Stimulated activated CD8-positive, alpha-beta memory T cell treated with anti-CD3 and anti-CD28 coated beads, Interleukin-2, amount 100 ng/mL, for 1 hour (primary cell): Measurements from ENCODE around the gene THEM4.
"Not testable (repeated sequence)": the region's sequence is repeated elsewhere in the genome, so short reads cannot be mapped to it uniquely, and the experiment has no call there.

ENCODE experiments used
- DNase-seq, 2 donors: peaks; one replicate each; pipeline ENCODE4 v3.0.0-alpha.2; 2020; ENCODE audit warnings: low read depth in 2 of 2

THEM4 gene

DNA sequence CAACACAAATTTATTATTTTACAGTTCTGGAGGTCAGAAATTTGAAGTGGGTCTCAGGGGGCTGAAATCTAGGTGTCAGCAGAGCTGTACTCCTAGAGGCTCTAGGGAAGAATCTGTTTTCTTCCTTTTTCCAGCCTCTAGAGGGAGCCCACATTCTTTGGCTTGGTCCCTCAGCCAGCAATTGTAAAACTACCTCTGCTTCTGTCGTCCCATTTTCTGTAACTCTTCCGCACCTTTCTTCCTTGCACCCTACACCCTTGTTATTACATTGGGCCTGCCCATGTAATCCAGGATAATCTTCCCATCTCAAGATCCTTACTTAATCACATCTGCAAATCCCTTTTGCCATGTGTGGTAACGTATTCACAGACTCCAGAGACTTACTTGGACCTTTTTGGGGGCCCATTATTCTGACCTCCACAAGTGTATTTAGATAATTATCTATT lies 24.8 kb upstream of the THEM4 start:
- no peak for DNase-seq

DNA sequence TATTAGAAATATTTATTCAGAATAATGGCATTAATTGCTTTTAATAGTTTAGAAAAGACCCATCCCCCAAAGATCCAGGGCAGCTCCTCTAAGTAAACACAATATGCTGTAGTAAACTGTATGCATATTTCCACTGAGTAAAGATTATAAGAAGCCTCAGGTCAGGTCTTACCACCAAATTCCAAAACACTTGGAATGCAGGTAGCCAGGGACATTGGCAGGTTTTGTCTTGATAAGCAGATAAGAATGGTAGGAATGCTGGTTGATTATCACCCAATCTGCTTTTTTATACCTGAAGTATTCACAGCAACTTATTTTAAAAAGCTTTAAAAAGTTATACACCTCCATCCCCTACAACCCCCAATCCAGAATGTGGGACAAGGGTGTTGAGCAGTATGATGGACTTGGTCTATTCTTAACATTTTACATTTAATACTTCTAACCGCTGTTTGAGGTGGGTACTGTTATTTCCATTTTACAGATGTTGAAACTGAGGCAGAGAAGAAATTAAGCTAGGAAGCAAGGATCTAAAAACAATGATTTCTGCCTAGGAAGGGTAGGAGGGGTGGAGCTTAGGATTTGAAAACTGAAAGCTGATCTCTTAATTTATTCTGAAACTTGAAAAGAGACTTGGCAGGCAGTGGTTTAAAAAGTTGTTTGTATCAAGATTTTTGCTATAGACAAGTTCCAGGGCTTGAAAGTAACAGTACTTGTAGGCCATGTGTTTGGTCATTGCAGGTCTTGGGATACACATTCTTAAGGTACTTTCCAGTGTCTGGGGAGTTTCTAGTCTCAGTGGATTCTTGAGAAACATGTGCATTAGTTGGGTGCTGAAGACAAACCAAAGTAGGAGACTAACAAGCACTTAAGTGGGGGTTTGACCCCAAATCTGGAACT lies 15.6 kb upstream of the THEM4 start:
- DNase-seq: no peak

DNA sequence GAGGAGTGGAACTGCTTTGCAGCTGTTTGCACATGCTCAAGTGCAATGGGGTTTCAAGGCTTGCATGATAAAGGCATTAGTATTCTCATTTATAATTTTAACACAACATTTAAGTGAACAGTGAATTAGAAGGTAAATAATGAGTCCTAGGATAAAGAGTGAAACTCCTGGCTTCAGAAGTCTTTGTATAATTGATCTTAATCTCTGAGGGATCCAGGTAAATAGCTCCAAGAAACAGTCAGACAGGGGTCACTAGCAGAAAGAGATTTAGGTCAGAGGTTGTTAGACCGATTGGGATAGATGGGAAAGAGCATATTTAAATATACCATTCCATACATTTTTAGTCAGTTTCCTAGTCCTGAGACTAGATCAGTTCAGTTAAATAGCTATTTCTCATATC lies 14.1 kb upstream of the THEM4 start:
- no peak for DNase-seq

DNA sequence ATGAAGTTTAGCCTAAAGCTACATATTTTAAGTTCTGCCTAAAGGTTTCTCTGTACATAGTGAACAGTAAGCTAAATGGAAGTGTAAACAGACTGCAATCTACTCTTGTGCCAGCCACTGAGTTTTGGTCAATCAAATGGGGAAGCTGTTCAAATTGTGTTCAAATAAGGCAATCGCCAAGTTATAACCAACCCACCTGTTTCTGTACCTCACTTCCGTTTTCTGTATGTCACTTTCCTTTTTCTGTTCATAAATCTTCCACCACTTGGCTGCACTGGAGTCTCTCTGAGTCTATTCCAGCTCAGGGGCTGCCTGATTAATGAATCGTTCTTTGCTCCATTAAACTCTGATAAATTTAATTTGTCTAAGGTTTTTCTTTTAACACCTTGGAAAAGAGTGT lies 10.8 kb upstream of the THEM4 start:
- DNase-seq: no peak

DNA sequence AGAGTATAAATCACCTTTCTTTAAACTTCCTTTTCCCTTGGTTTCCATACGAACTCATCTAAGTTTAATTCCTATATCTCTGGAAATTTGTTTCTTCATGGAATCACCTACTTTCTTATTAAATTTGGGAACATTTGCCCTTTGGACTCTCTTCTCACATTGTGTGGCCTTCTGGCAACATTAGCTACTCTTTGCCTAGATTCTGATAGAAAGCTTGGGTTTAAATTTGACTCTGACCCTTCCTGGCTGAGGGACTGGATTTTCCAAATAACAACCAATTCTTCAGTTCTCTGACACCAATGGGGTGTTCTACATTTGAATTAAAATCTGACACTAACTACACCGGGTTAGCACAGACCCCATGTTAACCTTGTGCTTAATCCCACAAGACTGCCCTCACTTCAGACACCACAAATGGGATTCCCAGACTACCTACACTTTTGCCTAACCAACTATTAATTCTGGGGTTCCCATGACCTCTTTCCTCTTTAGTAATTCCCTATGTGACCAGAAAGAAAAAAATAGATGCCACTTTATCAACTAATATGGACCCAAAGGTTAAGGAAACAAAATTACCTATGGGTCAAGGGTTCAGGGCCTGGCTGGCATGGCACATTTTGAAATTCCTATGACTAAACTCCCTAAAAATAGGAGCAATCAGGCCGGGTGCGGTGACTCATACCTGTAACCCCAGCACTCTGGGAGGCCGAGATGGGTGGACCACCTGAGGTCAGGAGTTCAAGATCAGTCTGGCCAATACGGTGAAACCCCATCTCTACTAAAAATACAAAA lies 9.7 kb upstream of the THEM4 start:
- no peak for DNase-seq

DNA sequence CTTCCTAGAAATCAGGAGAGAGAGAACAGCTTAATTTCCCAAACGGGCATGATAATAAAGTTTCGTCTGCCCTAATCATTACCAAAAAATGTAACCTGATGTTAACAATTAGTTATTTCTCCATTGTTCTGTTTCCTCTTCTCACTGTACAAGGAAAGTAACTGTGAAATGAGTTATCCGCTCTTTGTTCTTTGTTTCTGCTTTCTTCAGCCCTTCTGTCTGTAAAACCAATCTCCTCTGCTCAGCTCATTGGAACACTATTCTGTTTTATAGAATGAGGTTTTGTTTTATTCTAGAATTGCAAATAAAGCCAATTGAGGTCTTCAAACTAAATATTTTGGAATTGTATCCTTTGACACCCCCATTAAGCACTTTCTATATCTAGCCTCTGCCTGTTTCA lies 8.8 kb upstream of the THEM4 start:
- DNase-seq: no peak

DNA sequence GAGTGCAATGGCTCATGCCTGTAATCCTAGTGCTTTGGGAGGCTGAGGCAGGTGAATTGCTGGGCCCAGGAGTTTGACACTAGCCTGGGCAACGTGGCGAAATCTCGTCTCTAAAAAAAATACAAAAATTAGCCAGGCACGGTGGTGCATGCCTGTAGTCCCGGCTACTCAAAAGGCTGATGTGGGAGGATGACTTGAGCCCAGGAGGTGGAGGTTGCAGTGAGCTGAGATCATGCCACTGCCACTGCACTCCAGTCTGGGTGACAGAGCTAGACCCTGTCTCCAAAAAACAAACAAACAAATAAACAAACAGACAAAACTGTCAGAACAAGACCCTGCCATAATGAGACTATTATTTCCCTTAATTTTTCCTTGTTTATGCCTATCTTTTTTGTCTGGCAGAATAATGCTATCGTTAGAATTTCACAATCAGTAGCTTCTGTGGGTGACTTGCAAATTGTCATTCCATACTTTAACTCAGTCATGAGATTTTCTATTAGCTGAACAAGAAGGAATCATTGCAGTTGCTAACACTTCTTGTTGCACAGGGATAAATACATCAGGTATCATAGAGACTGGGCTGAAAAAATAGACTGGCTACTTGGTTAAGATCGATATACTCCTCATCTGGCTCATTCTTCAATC lies 7.5 kb upstream of the THEM4 start:
- no peak for DNase-seq

DNA sequence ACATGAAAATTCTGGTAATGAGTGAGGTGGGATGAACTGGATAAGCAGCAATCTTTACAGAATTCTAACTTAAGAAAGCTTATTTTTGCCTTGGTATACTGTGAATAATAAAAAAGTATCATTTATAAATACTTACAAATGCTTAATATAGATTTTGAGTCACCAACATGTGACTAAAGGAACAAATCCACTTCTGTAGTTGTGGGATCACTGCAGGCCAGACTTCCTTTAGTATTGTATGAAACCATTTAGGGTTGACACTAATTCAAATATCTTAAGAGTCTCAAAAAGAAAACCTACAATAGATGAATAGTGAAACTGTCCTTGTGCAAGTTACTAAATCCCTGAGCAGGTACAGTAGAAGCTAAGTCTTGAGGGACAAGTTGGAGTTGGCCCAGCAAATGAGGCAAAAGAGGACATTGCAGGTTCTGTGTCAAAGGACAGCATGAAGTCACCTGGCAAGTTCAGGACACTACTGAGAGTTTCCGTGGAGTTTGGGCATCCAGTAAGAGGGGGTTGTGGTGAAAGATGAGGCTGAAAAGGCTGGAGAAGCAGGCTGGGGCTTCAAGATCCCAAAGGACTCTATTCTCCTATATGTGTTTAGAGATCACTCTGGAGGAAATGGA lies 5.9 kb upstream of the THEM4 start:
- no peak for DNase-seq

DNA sequence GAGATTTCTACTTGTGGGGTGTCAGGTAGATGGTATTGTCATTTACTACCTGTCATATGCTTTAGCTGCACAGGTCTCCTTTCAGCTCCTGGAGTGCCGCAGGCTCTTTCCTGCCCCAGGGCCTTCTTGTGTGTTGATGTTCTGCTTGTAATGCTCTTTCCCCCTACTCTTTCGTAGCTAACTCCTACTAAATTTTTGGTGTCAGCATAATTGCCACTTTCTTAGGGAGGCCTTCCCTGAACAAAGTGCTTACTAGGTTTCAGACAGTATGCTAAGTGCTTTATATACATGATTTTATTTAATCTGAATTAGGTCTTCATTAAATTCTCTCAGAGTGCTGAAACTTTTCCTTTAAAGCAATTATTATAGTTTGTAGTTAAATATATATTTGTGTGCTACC lies 4.8 kb upstream of the THEM4 start:
- no peak for DNase-seq

DNA sequence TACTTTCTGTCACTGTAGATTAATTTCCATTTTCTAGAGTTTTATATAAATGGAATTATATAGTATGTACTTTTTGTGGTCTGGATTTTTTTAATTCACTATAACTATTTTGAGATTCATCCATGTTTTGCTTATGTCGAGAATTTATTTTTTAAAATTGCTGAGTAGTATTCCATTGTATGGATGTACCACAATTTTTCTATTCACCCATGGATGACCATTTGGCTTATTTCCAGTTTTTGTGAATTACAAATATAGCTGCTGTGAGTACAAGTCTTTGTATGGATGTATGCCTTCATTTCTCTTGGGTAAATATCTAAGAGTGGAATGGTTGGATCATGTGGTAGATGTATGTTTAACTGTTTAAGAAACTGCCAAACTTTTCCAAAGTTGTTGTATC lies 3.7 kb upstream of the THEM4 start:
- DNase-seq: no peak

DNA sequence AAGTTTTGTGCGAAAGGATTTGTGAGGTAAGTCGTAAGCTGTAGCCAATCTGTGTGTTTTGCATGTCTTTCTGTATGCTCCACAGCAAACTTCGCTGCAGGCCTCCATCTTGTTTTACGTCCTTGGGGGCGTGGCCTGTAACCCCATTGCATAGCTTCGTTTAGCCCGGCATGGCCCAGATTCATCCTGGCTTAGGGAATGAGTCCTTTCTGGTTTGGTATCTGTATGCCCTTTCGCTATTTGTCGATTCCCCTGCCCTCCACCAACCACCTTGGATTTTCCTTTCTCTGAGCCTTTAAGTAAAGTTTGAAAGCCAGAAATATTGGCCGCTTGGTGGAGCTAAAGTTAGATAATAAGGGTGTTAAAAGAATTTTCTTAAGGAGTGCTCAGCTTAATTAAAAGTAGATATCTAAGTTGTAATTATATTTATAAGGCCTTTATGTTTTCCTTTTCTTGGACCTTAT lies 1.1 kb downstream of the THEM4 start:
- no peak for DNase-seq

DNA sequence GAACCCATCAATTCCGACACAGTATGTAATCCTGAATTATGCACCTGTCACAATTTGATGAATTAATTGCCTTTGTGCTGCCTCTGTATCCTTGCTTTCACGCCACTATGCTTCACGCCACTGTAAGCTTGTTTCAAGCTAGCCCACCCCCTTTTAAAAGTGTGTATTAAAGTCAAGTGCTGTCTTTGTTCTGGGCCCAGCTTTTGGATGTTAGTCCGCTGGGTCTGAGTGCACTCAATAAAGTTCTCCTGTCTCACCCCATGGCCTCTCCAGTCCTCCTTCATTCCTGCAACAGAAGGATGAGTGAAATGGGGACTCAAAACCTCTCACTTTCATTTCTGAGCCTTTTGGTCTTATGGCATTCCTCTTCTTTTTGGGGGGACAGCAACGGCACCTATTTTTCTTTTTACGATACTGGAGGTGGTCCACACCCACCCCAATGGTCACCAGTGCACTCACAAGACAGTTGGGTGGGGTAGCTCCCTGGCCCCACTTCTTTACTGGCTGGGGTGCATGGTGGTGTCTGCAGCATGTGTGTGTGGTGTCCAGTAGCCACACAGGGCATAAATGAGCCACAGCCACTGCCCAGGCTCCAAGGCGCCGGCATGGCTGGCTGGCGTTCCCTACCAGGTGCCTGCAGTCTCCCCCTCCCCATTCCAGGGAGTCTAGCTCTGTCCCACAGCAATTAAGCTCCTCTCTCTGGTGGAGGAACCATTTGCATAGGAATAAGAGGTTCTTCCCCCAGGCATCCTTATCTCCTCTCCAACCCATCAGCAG lies 1.8 kb downstream of the THEM4 start:
- DNase-seq: no peak

DNA sequence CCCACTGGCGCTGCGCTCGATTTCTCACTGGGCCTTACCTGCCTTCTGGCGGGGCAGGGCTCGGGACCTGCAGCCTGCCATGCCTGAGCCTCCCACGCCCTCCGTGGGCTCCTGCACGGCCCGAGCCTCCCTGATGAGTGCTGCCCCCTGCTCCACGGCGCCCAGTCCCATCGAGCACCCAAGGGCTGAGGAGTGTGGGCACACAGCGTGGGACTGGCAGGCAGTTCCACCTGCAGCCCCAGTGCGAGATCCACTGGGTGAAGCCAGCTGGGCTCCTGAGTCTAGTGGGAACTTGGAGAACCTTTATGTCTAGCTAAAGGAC lies 3.0 kb downstream of the THEM4 start:
- DNase-seq: not testable (repeated sequence)

DNA sequence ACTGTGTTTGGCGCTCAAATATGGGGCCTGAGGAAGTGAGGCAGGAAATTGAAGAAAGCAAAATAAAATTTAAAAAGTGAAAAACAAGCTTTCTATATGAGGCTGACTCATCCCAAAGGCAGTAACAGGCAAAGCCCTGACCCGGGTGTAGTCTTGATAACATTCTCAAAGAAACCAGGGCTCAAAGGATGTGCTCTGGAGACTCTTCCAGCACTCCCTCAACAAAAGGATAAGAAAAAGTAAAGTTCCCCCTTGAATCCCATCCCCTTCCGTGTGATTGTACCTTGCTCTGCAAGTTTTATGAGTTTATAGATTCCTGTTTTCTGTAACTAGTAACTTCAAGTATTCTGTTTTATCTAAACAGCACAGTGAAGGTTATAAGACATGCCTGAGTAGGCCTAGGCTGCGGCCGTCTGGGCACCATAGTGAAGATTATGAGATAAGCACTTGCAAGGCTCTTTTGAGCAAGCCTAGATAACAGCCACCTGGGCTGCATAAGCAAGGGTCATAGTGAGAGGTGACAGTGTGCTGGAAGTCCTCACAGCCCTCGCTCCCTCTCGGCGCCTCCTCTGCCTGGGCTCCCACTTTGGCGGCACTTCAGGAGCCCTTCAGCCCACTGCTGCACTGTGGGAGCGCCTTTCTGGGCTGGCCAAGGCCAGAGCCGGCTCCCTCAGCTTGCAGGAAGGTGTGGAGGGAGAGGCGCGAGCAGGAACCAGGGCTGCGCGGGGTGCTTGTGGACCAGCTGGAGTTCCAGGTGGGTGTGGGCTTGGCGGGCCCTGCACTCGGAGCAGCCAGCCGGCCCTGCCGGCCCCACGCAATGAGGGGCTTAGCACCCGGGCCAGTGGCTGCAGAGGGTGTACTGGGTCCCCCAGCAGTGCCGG lies 3.6 kb downstream of the THEM4 start:
- not testable (repeated sequence) for DNase-seq

DNA sequence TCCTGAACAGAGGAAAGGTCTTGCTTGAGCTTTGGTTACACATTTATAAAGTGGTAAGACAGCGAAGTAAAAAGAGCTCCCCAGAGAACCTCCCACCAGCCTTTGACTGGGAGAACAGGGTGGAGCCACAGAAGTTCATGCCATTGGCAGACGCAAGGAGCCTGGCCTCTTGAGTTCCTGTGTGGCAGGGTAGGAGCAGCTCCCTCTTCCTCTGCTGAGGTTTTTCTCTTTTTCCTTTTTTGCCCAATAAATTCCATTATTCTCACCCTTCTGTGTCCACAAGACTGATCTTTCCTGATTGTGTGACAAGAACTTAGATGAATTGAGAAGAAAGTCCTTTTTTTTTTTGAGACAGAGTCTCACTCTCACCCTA lies 4.3 kb downstream of the THEM4 start:
- peak; percentile 21 to 36 for DNase-seq

DNA sequence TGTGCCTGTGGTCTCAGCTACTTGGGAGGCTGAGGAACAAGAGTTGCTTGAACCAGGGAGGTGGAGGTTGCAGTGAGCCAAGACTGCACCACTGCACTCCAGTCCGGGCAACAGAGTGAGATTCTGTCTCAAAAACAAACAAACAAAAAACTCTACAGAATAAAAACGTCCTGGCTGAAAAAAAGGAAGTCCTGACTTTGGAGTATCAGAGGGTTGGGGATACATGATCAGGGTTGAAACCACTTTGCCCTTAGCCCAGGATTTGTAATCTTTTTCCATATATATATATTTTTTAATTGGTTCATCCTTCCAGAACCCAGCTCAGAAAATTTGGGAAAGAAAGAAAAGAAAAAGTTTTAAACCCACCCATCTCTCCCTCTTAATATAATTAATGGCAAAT lies 6.5 kb downstream of the THEM4 start:
- no peak for DNase-seq

DNA sequence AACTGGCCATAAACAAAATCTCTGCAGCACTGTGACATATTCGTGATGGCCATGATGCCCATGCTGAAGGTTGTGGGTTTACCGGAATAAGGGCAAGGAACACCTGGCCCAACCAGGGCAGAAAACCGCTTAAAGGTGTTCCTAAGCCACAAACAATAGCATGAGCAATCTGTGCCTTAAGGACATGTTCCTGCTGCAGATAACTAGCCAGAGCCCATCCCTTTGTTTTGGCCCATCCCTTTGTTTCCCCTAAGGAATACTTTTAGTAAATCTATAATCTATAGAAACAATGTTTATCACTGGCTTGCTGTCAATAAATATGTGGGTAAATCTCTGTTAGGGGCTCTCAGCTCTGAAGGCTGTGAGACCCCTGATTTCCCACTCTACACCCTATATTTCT lies 8.5 kb downstream of the THEM4 start:
- not testable (repeated sequence) for DNase-seq

DNA sequence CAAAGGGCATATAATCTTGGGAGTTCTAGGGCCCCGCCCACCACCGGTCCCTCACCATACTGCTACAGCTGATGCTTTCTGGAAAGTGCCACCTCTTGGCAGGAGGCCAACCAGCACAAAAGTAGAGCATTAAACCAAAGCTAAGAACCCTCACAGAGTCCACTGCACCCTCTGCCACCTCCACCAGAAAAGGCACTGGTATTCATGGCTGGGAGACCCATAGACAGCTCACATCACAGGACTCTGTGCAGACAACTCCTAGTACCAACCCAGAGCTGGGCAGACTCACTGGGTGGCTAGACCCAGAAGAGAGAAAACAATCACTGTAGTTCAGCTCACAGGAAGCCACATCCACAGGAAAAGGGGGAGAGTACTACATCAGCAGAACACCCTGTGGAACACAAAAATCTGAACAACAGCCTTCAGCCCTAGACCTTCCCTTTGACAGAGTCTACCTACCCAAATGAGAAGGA lies 10.8 kb downstream of the THEM4 start:
- DNase-seq: peak; percentile 5 to 18

DNA sequence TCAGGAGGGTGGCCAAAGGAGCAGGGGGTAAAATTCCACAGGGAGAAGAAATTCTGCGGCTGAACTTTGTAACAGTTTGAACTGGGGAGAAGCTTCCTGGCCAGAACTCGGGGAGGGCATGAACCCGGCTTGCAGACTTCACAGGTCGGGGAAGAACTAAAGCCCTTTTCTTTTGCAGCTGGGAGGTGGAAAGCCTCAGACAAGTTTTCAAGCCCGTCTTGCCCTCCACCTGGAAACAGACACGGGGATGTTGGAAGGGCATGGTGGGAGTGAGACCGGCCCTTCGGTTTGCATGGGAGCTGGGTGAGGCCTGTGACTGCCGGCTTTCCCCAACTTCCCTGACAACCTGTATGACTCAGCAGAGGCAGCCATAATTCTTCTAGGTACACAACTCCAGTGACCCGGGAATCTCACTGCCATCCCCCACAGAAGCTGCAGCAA lies 11.3 kb downstream of the THEM4 start:
- no peak for DNase-seq
